HG02973 (cell line): ENCODE measurements around the gene ATF7IP.

Experiments
- ATAC-seq: cut with Tn5 transposase; IDR thresholded peaks from one replicate; pipeline ENCODE4 v1.9.1; 2021; ENCODE audit warnings: moderate library complexity; ENCODE audit not compliant: unreplicated experiment

ATF7IP gene

GRCh38 chr12:14416658-14417057 lies 51.2 kb downstream of the ATF7IP start:
- no peak for ATAC-seq

- no peak for ATAC-seq
Observed at GRCh38 chr12:14417715-14418114, 52.2 kb downstream of the ATF7IP start.

GRCh38 chr12:14418451-14418890 lies 53.0 kb downstream of the ATF7IP start:
- ATAC-seq = no peak

- ATAC-seq = no peak
Observed at GRCh38 chr12:14422516-14423230, 57.2 kb downstream of the ATF7IP start.

GRCh38 chr12:14424545-14424944 lies 59.1 kb downstream of the ATF7IP start:
- no peak for ATAC-seq

GRCh38 chr12:14426792-14427191 lies 61.3 kb downstream of the ATF7IP start:
- no peak for ATAC-seq

GRCh38 chr12:14427929-14428328 lies 62.4 kb downstream of the ATF7IP start:
- no peak for ATAC-seq

GRCh38 chr12:14430394-14430986 lies 65.0 kb downstream of the ATF7IP start:
- no peak for ATAC-seq

- no peak for ATAC-seq
Observed at GRCh38 chr12:14431975-14432374, 66.5 kb downstream of the ATF7IP start.

GRCh38 chr12:14435627-14436026 lies 70.1 kb downstream of the ATF7IP start:
- ATAC-seq = no peak

- no peak for ATAC-seq
Observed at GRCh38 chr12:14442221-14442881, 76.9 kb downstream of the ATF7IP start.

- no peak for ATAC-seq
Observed at GRCh38 chr12:14443531-14443930, 78.0 kb downstream of the ATF7IP start.

- ATAC-seq = no peak
Observed at GRCh38 chr12:14450479-14450878, 85.0 kb downstream of the ATF7IP start.

GRCh38 chr12:14452336-14452735 lies 86.9 kb downstream of the ATF7IP start:
- ATAC-seq = no peak

GRCh38 chr12:14452865-14453264 lies 87.4 kb downstream of the ATF7IP start:
- no peak for ATAC-seq

GRCh38 chr12:14454098-14454907 lies 88.8 kb downstream of the ATF7IP start:
- ATAC-seq = no peak

- ATAC-seq = no peak
Observed at GRCh38 chr12:14460212-14460841, 94.8 kb downstream of the ATF7IP start.

GRCh38 chr12:14471497-14471896 lies 106.0 kb downstream of the ATF7IP start:
- ATAC-seq = no peak

- ATAC-seq = no peak
Observed at GRCh38 chr12:14473707-14474287, 108.3 kb downstream of the ATF7IP start.

GRCh38 chr12:14479004-14479403 lies 113.5 kb downstream of the ATF7IP start:
- ATAC-seq = no peak
